Stimulated activated CD4-positive, alpha-beta T cell treated with anti-CD3 and anti-CD28 coated beads, Interleukin-2, amount 100 ng/mL, for 48 hours (primary cell): Measurements from ENCODE around the gene ABCA2.

Experiments used
- DNase-seq, 2 donors: peaks; one replicate each; pipeline ENCODE4 v3.0.0-alpha.2; 2020

ABCA2 gene

DNA sequence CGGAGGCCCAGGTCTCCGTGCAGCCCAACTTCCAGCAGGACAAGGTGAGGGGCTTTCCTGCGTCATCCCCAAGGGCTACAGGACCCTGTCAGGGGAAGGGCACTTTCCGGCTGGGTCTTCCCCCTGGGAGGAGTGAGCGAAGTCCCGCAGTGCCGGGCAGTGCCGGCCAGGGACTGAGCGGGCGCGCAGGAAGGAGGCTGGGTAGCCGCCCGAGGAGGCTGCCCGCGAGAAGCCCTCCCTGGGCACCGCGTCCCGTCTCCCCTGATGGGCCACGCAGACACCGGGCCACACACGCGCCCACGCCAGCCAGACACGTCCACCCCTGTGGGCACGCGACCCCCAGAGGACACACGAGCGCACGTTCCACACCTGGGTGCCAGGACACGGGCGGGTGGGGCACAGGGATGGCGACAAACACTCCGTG is 50.4 kb downstream of the ABCA2 start:
- DNase-seq = no peak

DNA sequence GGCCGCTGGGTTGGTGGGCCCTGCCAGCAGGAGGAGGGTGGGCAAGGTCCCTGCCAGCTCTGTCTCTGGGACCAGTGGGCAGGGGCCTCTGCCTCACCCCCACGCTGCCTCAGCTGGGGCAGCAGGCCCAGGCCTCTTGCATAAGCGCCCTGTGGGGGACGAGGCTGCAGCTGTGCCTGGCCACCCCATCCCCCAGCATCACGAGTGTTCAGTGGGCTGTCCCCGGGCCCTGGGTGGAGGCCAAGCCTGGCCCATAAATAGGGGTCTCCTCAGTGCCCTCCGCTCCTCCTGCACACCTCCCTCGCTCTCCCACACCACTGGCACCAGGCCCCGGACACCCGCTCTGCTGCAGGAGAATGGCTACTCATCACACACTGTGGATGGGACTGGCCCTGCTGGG is 50.8 kb downstream of the ABCA2 start, which contains the start of gene PTGDS:
Gene PTGDS (plus strand): TSS at position 282 of the 400 bp plus-strand sequence. CDS start 75 bp downstream, at position 357.
- DNase-seq = no peak

DNA sequence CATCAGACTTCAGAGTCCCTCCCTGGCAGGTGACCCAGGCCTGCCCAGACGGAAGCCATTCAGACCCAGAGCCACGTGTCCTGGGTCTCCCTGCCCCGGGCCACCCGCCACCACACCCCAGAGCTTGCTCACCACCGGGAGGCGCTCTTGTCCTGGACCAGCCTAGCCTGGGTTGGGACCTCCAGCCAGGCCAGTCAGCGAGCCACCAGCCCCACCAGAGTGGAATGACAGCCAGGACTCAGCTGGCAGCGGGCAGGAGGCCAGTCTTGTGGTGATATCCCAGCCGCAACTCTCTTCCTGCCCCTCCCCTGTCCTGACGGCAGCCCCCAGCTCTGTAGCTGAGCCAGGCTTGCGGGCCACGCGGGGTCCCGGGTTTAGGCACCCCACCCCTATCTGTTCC is 52.4 kb downstream of the ABCA2 start:
- DNase-seq = peak; percentile 35 to 44

DNA sequence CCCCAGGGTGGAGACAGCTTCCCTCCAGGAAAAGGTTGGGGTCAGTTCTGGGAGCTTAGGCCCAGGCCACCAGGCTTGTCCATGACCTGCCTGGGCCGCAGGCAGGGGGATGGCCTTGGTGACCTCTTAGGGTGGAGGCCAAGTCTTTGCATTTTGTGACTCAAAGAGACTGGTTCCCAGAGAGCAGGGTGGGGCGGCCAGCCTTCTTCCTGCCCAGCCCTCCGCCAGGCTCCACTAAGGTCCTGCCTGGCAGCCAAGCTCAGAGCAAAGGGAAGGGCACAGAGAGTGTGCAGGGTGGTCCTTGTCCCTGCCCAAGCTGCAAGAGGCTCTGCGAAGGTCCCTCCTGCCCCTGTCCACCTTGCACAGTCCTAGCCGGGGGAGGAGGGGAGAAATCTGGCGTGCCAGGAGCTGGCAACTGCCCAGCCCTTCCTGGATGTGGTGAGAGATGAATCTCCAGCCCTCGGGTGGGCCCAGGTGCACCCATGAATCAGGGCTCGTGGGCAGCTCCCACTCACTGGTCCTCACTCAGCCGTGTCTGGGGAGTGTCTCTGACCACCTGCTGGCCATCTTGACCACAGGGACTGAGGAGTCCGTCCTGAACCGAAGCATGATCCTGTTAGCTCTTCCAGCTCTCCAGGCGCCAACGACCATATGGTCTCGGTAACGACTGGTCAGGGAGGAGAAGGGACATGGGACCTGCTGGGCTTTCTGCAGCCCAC is 53.1 kb downstream of the ABCA2 start:
- no peak for DNase-seq

DNA sequence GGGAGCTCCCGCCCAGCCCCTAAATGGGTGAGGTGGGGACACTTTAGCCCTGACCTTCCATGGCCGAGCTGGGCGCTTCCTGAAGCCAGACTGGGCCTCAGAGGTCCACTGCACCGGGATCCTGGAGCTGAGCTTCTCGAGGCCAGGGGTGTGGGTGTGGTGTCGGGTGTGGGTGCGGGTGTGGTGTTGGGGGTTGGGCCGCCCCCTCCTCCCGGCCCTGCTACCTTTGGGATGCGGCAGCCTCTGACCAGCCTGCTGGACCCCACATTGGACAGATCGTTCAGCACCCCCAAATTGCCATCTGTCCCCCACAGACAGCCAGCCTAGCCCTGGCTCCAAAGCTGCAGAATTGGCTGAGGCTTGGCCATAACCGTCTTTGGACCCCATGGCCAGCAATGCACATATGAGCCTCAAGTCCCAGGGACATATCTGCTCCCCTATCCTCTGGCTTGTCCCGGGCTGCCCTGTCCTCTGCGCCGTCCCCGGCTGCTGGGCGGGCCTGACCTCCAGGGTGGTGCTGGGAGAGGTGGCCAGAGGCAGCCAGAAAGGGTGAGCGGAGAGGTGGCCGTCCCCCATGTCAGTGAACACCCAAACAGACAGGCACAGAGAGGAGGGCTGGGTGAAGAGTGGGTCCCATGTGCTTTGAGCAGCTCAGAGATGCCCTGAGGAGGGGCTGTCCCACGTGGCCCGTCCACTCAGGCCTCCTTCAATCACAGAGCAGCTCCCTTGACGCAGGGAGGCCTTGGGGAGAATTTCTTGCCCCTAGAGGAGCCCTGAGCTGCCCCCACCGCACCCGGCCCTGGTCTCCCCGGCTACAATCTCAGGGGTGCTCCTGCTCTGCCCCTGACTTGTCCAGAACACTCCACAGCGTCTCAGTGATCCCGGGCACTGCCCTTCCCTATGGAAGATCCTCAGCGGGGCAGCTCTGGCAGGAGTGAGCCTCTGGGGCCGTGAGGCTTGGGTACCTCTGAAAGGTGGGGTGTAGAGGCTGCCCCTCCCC is 54.1 kb downstream of the ABCA2 start:
- no peak for DNase-seq

- no peak for DNase-seq
Measured at GRCh38 chr9:136972743-136973142, 55.3 kb downstream of the ABCA2 start.

GRCh38 chr9:136972335-136972734 is 55.7 kb downstream of the ABCA2 start:
- no peak for DNase-seq

DNA sequence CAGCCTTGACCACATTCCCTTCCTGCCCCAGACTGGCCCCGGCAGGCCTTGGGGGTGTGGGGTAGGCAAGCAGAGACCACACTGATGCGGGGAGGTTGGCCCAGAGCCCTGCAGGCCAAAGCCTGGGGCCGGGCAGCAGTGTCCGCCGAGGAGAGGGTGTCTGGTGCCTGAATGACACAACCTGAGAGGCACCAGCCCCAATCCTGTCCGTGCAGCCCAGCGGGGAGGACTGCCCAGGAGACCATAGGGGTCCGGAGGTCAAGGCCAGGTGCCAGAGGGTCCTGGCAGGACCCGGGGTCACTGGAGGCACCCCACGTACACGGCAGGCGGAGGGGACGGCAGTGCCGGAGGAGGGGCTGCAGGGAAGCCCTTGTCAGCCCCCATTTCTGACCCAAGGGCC is 56.3 kb downstream of the ABCA2 start:
- DNase-seq = no peak

GRCh38 chr9:136970361-136970760 is 57.7 kb downstream of the ABCA2 start:
- no peak for DNase-seq

GRCh38 chr9:136969774-136970173 is 58.3 kb downstream of the ABCA2 start:
- DNase-seq = no peak

- no peak for DNase-seq
Measured at GRCh38 chr9:136969150-136969549, 58.9 kb downstream of the ABCA2 start.

DNA sequence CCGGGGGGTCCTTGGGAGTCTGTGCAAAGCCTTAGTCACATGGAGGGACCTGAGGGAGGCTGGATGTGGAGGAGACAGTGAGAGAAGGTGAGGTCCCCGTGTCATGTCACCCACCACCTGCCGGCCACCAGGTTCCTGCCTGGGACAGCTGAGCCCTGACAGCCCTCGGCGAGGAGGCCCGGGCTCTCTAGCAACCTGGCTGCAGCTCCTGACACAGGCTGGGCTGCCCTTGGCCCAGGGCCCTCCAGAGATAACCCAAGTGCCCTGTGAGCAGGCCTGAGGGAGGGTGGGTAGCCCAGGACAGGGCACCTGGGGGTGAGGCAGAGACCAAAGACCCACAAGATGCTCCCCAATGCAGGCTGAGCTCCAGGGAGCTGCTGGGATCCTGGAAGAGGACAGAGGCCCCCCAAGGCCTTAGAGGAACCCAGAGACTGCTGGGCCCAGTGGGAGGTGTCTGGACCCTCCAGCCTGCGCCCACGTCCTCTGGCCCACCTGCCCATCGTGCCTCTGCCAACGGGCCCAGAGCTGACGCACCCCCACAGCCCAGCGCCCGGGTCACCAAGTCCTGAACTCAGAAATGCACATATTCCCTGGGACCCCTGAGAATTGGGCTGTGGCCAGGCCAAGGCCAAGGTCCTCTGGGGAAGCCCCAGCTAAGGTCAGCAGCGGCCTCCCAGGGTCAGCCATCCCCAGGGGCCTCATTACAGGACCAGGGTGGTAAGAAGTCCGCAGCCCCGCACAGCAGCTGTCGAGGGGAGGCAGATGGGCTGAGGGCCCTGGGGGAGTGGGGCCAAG is 59.5 kb downstream of the ABCA2 start:
- DNase-seq = no peak

DNA sequence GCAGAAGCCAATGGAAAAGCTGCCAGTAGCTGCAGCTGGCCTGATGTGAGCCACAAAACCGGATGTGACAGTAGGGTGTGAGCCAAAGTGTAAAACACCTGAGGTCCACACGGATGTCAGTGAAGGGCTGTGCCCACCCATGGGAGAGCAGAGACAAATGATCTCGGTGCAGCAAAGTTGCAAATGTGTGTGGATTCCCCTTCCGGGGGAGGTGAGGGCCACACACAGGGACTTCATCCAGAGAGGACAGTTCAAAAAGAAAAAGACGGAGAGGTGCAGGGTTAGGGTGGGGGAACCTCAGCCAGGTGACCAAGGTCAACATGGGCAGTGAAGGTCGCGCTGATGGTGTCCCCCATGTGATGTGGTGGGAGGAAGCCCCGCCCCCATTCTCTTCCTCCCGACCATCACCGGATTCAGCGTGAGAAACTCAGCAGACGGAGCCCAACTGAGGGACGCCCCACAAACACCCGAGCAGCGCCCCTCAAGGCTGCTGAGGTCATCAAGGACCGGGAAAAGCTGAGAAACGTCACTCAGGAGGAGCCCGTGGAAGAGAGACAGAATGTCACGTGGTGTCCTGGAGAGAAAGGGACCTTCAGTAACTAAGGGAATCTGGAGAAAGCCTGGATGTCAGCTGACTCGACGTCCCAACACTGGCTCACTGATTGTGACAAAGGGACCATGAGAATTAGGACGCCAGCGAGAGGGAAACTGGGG is 62.1 kb downstream of the ABCA2 start:
- no peak for DNase-seq

GRCh38 chr9:136964833-136965422 is 63.1 kb downstream of the ABCA2 start:
- DNase-seq = no peak

DNA sequence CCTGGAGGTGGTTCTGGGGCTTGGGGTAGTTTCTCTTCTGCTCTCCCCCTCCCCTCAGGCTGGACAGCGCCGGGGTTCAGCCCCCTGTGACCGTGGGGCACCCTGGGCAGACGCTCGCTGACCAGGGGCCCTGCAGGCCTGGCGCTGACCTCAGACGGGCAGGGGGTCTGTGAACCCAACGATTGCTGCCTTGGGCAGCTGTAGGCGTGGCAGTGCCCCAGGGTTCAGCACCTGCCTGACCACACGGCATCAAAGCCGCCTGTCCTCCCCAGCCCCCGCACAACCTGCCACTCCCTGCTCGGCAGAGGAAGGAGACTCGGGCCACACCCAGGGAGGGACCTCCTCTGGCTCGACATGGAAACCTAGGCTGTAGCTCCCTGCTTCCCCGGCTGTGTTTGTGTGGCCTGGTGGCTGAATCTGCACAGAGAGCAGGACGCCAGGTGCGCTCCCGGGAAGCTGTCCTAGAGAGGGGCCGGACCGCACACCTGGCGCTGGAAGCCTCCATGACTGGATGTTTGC is 63.8 kb downstream of the ABCA2 start:
- DNase-seq = no peak

DNA sequence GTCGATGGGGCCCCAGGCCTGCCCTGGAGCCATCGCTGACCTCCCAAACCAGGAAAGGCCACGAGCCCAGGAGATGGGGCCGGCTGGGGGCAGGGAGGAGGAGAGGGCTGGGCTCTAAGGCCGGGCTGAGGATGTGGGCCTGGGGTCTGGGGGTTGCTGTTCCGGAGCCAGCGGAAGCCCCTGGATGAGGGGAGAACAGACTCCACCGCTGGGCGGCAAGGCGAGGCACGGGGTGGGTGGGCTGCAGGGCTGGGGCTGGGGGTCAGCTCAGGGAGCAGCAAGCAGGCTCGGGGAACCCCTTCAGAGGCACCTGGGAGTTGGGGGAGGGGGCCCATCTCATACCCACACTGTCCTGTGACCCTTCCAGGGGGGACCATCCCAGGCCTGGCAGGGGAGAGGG is 64.3 kb downstream of the ABCA2 start:
- no peak for DNase-seq

- DNase-seq = no peak
Measured at GRCh38 chr9:136963341-136963740, 64.7 kb downstream of the ABCA2 start.

DNA sequence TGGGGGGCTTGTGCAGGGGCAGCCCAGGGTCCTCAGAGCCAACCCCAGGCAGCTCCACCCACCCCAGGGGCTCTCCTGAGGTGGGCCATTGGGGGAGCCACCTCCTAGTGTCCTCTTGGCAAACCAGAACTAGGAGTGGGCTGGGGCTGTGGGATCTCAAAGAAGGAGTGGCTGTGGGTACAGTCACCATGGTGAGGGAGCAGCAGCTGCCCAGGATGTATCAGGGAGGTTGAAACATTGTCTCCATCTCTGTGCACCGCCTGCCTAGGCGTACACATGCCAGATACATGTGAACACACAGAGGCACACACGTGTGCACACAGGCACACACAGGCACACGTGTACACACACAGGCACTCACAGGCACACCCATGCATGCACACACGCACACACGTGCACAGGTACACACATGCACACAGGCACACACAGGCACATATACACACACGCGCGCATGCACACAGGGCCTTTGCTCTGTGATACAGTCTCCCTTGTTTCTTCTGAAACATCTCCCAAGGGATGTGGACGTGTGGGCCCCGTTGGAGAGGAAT is 65.3 kb downstream of the ABCA2 start:
- DNase-seq = no peak

DNA sequence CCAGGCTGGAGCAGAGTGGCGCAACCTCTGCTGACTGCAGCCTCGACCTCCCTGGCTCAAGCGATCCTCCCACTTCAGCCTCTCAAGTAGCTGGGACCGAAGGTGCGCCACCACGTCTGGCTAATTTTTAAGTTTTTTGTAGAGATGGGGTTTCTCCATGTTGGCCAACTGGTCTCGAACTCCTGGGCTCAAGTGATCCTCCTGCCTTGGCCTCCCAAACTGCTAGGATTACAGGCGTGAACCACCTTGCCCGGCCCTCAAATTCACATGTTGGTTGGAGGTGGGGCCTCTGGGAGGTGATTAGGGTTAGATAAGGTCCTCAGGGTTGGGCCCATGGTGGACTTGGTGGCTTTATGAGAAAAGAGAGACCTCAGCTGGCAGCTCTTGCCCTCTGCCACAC is 65.9 kb downstream of the ABCA2 start:
- DNase-seq = no peak

DNA sequence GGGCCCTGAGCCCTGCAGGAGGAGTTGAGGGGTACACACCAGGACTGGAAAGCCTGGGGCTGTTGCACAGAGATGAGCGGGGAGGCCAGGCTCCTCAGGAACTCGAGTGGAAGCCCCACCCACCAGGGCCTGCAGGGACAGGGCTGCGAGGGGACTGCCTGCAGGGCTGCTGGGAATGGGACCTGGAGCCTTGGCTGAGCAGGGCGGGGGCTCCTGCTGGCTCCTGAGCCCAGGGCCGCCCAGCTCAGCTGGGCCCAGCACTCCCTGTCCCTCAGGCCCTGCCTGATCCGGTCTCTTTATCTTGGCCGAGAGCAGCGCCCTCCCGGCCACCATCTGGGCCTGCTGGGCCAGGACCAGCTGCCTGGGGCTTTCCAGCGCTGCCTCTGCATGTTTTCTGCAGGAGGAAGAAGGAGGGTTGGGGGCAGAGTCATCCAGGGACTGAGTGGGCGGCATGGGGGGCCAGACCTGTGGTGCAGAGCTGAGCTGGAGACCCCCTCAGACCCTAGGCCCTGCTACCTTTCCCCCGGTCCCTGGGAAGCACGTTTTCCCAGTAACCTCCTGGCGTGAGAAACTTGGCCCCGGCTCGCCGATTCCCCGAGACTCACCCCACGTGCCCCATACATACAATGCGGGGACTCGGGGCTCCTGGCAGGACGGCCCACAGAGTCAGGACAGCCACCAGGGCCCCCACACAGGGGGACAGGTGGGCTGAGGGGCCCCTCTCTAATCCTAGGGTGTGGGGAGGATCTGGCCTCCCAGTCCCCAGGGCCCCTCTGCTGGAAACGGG is 66.6 kb downstream of the ABCA2 start:
- no peak for DNase-seq

- no peak for DNase-seq
Measured at GRCh38 chr9:136960938-136961275, 67.1 kb downstream of the ABCA2 start.
